Esophagus muscularis mucosa (tissue), 4 donors: Measurements from ENCODE around the gene C4orf50. TPM values are rescaled to one million over a fixed set of nuclear protein-coding genes. Genes with fewer than 3 reads are reported as not detected.

Experiments used
- DNase-seq: peaks from one replicate; pipeline ENCODE4 v3.0.0-alpha.2; 2017; ENCODE audit errors: extremely low spot score
- H3K27ac ChIP-seq, 4 donors: fragments of 200-600 bp; sonication (generic); replicated peaks in 1 of 4; 1 replicate in 3 of 4; 2 replicates in 1 of 4; pipeline ENCODE4 v1.5.1; 2016 to 2019; ENCODE audit warnings: mild to moderate bottlenecking in 1 of 4
- H3K27me3 ChIP-seq, 4 donors: fragments of 200-600 bp; sonication (generic); one replicate each; pipeline versions ENCODE4 v1.5.1 to v1.6.0; 2016 to 2019
- H3K36me3 ChIP-seq, 4 donors: fragments of 200-600 bp; sonication (generic); one replicate each; pipeline ENCODE4 v1.5.1; 2016 to 2019
- H3K4me1 ChIP-seq, 4 donors: fragments of 200-600 bp; sonication (generic); one replicate each; pipeline ENCODE4 v1.5.1; 2016 to 2019
- H3K4me3 ChIP-seq, 4 donors: fragments of 200-600 bp; sonication (generic); 1 replicate in 2 of 4; 2 replicates in 2 of 4; pipeline ENCODE4 v1.5.1; 2016 to 2019; ENCODE audit warnings: mild to moderate bottlenecking in 4 of 4, moderate library complexity in 1 of 4
- H3K9me3 ChIP-seq, 4 donors: fragments of 200-600 bp; sonication (generic); 1 replicate in 3 of 4; 2 replicates in 1 of 4; pipeline ENCODE4 v1.5.1; 2016 to 2019
- CTCF ChIP-seq, 3 experiments: fragments of 200-600 bp in 2 of 3; fragments of 450-650 bp in 1 of 3; sonication (generic) in 2 of 3; IDR thresholded peaks; one replicate each; pipeline ENCODE4 v1.5.1; 2017 to 2019; ENCODE audit warnings: antibody characterized with exemption in 3 of 3, mild to moderate bottlenecking in 2 of 3, moderate library complexity in 1 of 3
- EP300 ChIP-seq: sonication (generic); formaldehyde crosslinking; IDR thresholded peaks from one replicate; pipeline ENCODE4 v1.6.1; 2017; ENCODE audit warnings: antibody characterized with exemption
- POLR2A ChIP-seq: fragments of 450-650 bp; IDR thresholded peaks from one replicate; pipeline ENCODE4 v1.6.1; 2017; ENCODE audit warnings: antibody characterized with exemption, moderate library complexity, mild to moderate bottlenecking, low read depth
- POLR2AphosphoS5 ChIP-seq, 2 donors: sonication (generic); formaldehyde crosslinking; IDR thresholded peaks; one replicate each; pipeline ENCODE4 v1.6.1; 2017; ENCODE audit warnings: antibody characterized with exemption in 2 of 2
- WGBS: methylation state at CpG from one replicate; pipeline ENCODE4 v1.1.5; 2018; 5-methylcytosine and 5-hydroxymethylcytosine counted together
- intact Hi-C: fragments of 100-400 bp; cut with DNase I; formaldehyde crosslinking; loops from one replicate; pipeline ENCODE4 v1.15.1; 2023
- total RNA-seq, 4 donors: library from RNA; depleted of rRNA; stranded (reverse); fragments of >200 nt; gene quantifications; one replicate each; pipeline versions ENCODE4 v1.1.0 to v1.2.1, GENCODE V29; 2016

Gene C4orf50
- total RNA-seq, 4 donors from 2014 or later: 0.11 to 0.42 (median 0.26) TPM

GRCh38 chr4:5971078-5971450, 47.2 kb downstream of the C4orf50 start:
- Histone ChIP-seq H3K4me1 (no peaks in the 10 kb centered on the region), H3K27me3 (peaks cover 0 to 60% (median 0%) of the 10 kb centered on the region in 4 donors), H3K4me3 (no peak overlapping the region), H3K9me3 (no peaks in the 10 kb centered on the region), H3K27ac (no peak overlapping the region), H3K36me3 (no peaks in the 10 kb centered on the region)
- intact Hi-C loops: loop anchor here (10.0 kb wide), 1 partner anchor 146 kb away; no protein-coding TSS in a partner anchor
- DNase-seq: no peak
- 60% methylated on average over 6 of the region's 7 CpGs for WGBS
- TF ChIP-seq EP300: no peak
- no peak for TF ChIP-seq POLR2A

GRCh38 chr4:5970381-5971077, 47.7 kb downstream of the C4orf50 start:
- Histone ChIP-seq H3K9me3 (no peaks in the 10 kb centered on the region), H3K4me1 (no peaks in the 10 kb centered on the region), H3K4me3 (no peak overlapping the region), H3K36me3 (no peaks in the 10 kb centered on the region), H3K27ac (no peak overlapping the region), H3K27me3 (peaks cover 0 to 59% (median 0%) of the 10 kb centered on the region in 4 donors)
- WGBS: 83% methylated on average over 11 of the region's 16 CpGs
- intact Hi-C loops: loop anchor here (10.0 kb wide), 1 partner anchor 146 kb away; no protein-coding TSS in a partner anchor
- no peak for TF ChIP-seq POLR2A
- TF ChIP-seq EP300: no peak
- no peak for TF ChIP-seq POLR2AphosphoS5 (IDR thresholded peaks at IDR 0.05)
- TF ChIP-seq CTCF (IDR thresholded peaks at IDR 0.05): no peak
- DNase-seq: no peak

DNA sequence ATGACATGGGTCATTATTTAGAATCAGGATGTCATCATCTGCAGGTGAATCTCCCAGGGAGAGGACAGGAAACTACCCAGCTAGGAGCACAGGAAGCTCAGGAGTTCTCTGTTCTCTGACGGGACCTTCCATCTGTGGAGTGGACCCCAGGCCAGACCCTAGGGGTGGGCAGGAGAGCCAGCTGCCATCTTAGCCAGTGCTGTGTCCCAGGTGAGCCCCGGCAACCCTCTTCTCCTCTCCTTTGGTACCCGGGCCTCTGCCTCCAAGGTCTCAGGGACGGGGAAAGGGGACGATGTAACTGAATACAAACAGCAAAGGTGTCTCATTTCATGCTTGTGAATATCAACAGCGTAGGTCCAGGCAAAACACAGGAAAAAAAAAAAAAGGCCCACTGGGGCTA, 48.5 kb downstream of the C4orf50 start:
- H3K4me3 ChIP-seq: no peak overlapping the region
- H3K27me3 ChIP-seq: peaks cover 0 to 60% (median 0%) of the 10 kb centered on the region in 4 donors
- no peaks in the 10 kb centered on the region for H3K9me3 ChIP-seq
- H3K27ac ChIP-seq: no peak overlapping the region
- no peaks in the 10 kb centered on the region for H3K4me1 ChIP-seq
- intact Hi-C loops: loop anchor here (10.0 kb wide), 1 partner anchor 145 kb away; no protein-coding TSS in a partner anchor
- 62% methylated on average over 6 of the region's 6 CpGs for WGBS
- DNase-seq: no peak
- H3K36me3 ChIP-seq: no peaks in the 10 kb centered on the region
- TF ChIP-seq CTCF (IDR thresholded peaks at IDR 0.05) (no peak), EP300 (no peak), POLR2A (no peak), POLR2AphosphoS5 (IDR thresholded peaks at IDR 0.05) (no peak)

GRCh38 chr4:5969336-5969735, 48.9 kb downstream of the C4orf50 start:
- no peak for DNase-seq
- intact Hi-C loops: no loop called here
- Histone ChIP-seq H3K9me3 (no peaks in the 10 kb centered on the region), H3K36me3 (no peaks in the 10 kb centered on the region), H3K4me1 (no peaks in the 10 kb centered on the region), H3K27ac (no peak overlapping the region), H3K27me3 (peaks cover 0 to 55% (median 0%) of the 10 kb centered on the region in 4 donors), H3K4me3 (no peak overlapping the region)
- 77% methylated on average over 5 of the region's 5 CpGs for WGBS
- no peak for TF ChIP-seq EP300
- no peak for TF ChIP-seq POLR2AphosphoS5 (IDR thresholded peaks at IDR 0.05)
- no peak for TF ChIP-seq CTCF (IDR thresholded peaks at IDR 0.05)
- TF ChIP-seq POLR2A: no peak

DNA sequence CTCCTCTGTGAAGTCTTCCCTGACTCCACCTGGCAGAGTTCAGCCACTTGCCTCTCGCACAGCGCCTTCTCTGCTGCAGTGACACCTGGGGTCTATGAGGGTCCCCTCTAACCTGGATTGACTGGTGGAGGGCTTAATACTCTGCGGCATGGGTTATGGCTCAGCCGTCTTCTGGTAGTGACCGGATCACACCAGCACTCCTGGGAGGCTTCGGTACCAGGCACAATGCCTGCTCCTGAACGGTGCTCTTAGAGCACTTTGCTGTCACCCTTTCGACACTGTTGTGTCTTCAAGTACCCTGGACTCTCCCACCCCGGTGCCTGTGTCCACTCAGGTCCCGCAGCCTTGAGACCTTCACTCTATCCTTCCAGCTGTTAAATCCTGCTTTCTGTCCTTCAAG, 50.0 kb downstream of the C4orf50 start:
- H3K27ac ChIP-seq: no peak overlapping the region
- H3K27me3 ChIP-seq: peaks cover 0 to 44% (median 0%) of the 10 kb centered on the region in 4 donors
- DNase-seq: no peak
- intact Hi-C loops: no loop called here
- no peak overlapping the region for H3K4me3 ChIP-seq
- no peaks in the 10 kb centered on the region for H3K36me3 ChIP-seq
- H3K9me3 ChIP-seq: no peaks in the 10 kb centered on the region
- H3K4me1 ChIP-seq: no peaks in the 10 kb centered on the region
- TF ChIP-seq CTCF (IDR thresholded peaks at IDR 0.05) (no peak), POLR2A (no peak), EP300 (no peak), POLR2AphosphoS5 (IDR thresholded peaks at IDR 0.05) (no peak)
- 86% methylated on average over 10 of the region's 10 CpGs for WGBS
